PC-3 (cell line): ENCODE data around the gene SMPDL3A. TPM values are rescaled to one million over a fixed set of nuclear protein-coding genes. Genes with fewer than 3 reads are reported as not detected.

Source experiments
- ATAC-seq: fragments of 200-7000 bp; cut with Tn5 transposase; 2 replicates; pipeline ENCODE4 v1.9.1; 2020; ENCODE audit warnings: mild to moderate bottlenecking, moderate library complexity
- BruUV-seq: library from RNA; stranded (reverse); fragments of 400-500 nt; replicated peaks from 2 replicates; lab custom pipeline; 2021; lab: Mats Ljungman, UMichigan
- CTCF ChIA-PET: fragments of 300-600 bp; sonication (Branson Sonifier 250); formaldehyde crosslinking; loops from one replicate; lab custom pipeline; 2022; ENCODE audit warnings: antibody characterized with exemption; lab: Charles Lee
- POLR2A ChIA-PET: fragments of 300-600 bp; sonication (Branson Sonifier 250); formaldehyde crosslinking; loops from one replicate; lab custom pipeline; 2022; ENCODE audit warnings: antibody characterized with exemption; ENCODE audit not compliant: unreplicated experiment; lab: Charles Lee
- DNase-seq: peaks from one replicate; pipeline ENCODE4 v3.0.0-alpha.2; 2015
- H2AFZ ChIP-seq: fragments of 300-600 bp; sonication (generic); 2 replicates; pipeline ENCODE4 v1.6.0; 2016; ENCODE audit warnings: antibody characterized with exemption, low read length
- H3F3A ChIP-seq: fragments of 300-600 bp; sonication (generic); one replicate; pipeline ENCODE4 v1.6.0; 2017; ENCODE audit warnings: antibody characterized with exemption, low read length, control low read depth, mild to moderate bottlenecking; ENCODE audit not compliant: unreplicated experiment
- H3K27ac ChIP-seq: fragments of 300-600 bp; sonication (generic); 2 replicates; pipeline ENCODE4 v1.5.1; 2016; ENCODE audit warnings: mild to moderate bottlenecking, low read length
- H3K27me3 ChIP-seq: fragments of 300-600 bp; sonication (generic); 2 replicates; pipeline ENCODE4 v1.6.1; 2016; ENCODE audit warnings: low read length, mixed read lengths
- H3K36me3 ChIP-seq: fragments of 300-600 bp; sonication (generic); 2 replicates; pipeline ENCODE4 v1.6.1; 2016; ENCODE audit warnings: low read depth, mixed run types, low read length, mixed read lengths
- H3K4me1 ChIP-seq: fragments of 300-600 bp; sonication (generic); 2 replicates; pipeline ENCODE4 v1.5.1; 2016; ENCODE audit warnings: low read length; ENCODE audit not compliant: insufficient read depth
- H3K4me2 ChIP-seq: fragments of 300-600 bp; sonication (generic); 2 replicates; pipeline ENCODE4 v1.6.0; 2016; ENCODE audit warnings: low read length
- H3K4me3 ChIP-seq: fragments of 300-600 bp; sonication (generic); 2 replicates; pipeline ENCODE4 v1.5.1; 2016; ENCODE audit warnings: mild to moderate bottlenecking, low read length, mixed read lengths
- H3K79me2 ChIP-seq: fragments of 300-600 bp; sonication (generic); 2 replicates; pipeline ENCODE4 v1.6.1; 2017; ENCODE audit warnings: low read length, mixed read lengths
- H3K9ac ChIP-seq: fragments of 300-600 bp; sonication (generic); 2 replicates; pipeline ENCODE4 v1.6.0; 2016; ENCODE audit warnings: mild to moderate bottlenecking, low read length
- H3K9me2 ChIP-seq: fragments of 300-600 bp; sonication (generic); replicated peaks from 2 replicates; pipeline ENCODE4 v1.6.1; 2016; ENCODE audit warnings: mixed run types, low read length, mixed read lengths
- H3K9me3 ChIP-seq: fragments of 300-600 bp; sonication (generic); 2 replicates; pipeline ENCODE4 v1.6.1; 2016; ENCODE audit warnings: low read length, mixed read lengths
- H4K20me1 ChIP-seq: fragments of 300-600 bp; sonication (generic); 2 replicates; pipeline ENCODE4 v1.6.1; 2016; ENCODE audit warnings: low read length, mixed read lengths
- CTCF ChIP-seq: fragments of 300-600 bp; sonication (generic); conservative IDR thresholded peaks from 2 replicates; pipeline ENCODE4 v1.5.1; 2017; ENCODE audit warnings: antibody characterized with exemption, low read depth, mild to moderate bottlenecking, low read length
- EZH2 ChIP-seq: fragments of 300-600 bp; sonication (generic); IDR thresholded peaks from one replicate; pipeline ENCODE4 v1.6.1; 2017; ENCODE audit warnings: antibody characterized with exemption, mild to moderate bottlenecking, low read length; ENCODE audit not compliant: unreplicated experiment
- EZH2phosphoT487 ChIP-seq: fragments of 300-600 bp; sonication (generic); IDR thresholded peaks from 2 replicates; pipeline ENCODE4 v1.6.1; 2018; ENCODE audit warnings: mild to moderate bottlenecking, antibody characterized with exemption, low read length, borderline replicate concordance
- intact Hi-C: fragments of 100-400 bp; cut with micrococcal nuclease; formaldehyde crosslinking; loops from 2 replicates; pipeline ENCODE4 v1.9.0; 2023
- total RNA-seq: library from RNA; depleted of rRNA; stranded (reverse); fragments of >200 nt; gene quantifications from 2 replicates; pipeline ENCODE4 v1.2.3, GENCODE V29; 2014

The SMPDL3A gene
- total RNA-seq, 1 experiment from 2014 or later, result 4.6 TPM

- Histone ChIP-seq H3K9me2 (no peaks in the 10 kb centered on the region), H2AFZ (no peak overlapping the region), H3K79me2 (no peaks in the 10 kb centered on the region), H3K27me3 (no peaks in the 10 kb centered on the region), H3F3A (no peaks in the 10 kb centered on the region), H3K4me3 (no peak overlapping the region), H4K20me1 (no peaks in the 10 kb centered on the region), H3K4me2 (no peak overlapping the region), H3K9ac (no peak overlapping the region), H3K4me1 (peaks cover 9% of the 10 kb centered on the region), H3K9me3 (no peaks in the 10 kb centered on the region), H3K27ac (no peak overlapping the region), H3K36me3 (no peaks in the 10 kb centered on the region)
- intact Hi-C loops, result no loop called here
- CTCF ChIA-PET, result no interaction called here
- ATAC-seq (no peak), DNase-seq (no peak)
- BruUV-seq, result no TSS peak
- no peak for TF ChIP-seq CTCF
- no peak for TF ChIP-seq EZH2phosphoT487
- no peak for TF ChIP-seq EZH2
- POLR2A ChIA-PET, result no interaction called here
Measured at GRCh38 chr6:122804962-122805485, 16.0 kb downstream of the SMPDL3A start.

- Histone ChIP-seq H3K4me2 (no peak overlapping the region), H3K36me3 (no peaks in the 10 kb centered on the region), H3K27ac (no peak overlapping the region), H3K4me1 (no peaks in the 10 kb centered on the region; the same call in 1 of the 2 replicates), H3K9me3 (no peaks in the 10 kb centered on the region), H3F3A (no peaks in the 10 kb centered on the region), H3K27me3 (no peaks in the 10 kb centered on the region), H2AFZ (no peak overlapping the region), H3K4me3 (no peak overlapping the region), H3K9ac (no peak overlapping the region), H3K9me2 (no peaks in the 10 kb centered on the region), H3K79me2 (no peaks in the 10 kb centered on the region), H4K20me1 (no peaks in the 10 kb centered on the region)
- CTCF ChIA-PET, result no interaction called here
- intact Hi-C loops, result no loop called here
- POLR2A ChIA-PET, result no interaction called here
- no peak for TF ChIP-seq EZH2phosphoT487
- no peak for TF ChIP-seq CTCF
- no peak for TF ChIP-seq EZH2
- DNase-seq, result no peak
- ATAC-seq, result no peak
- no TSS peak for BruUV-seq
Measured at GRCh38 chr6:122806291-122806690, 17.2 kb downstream of the SMPDL3A start.

- Histone ChIP-seq H3K79me2 (no peaks in the 10 kb centered on the region), H3K4me2 (no peak overlapping the region), H3K36me3 (no peaks in the 10 kb centered on the region), H3K27me3 (no peaks in the 10 kb centered on the region), H3F3A (no peaks in the 10 kb centered on the region), H3K27ac (no peak overlapping the region), H3K9me2 (no peaks in the 10 kb centered on the region), H4K20me1 (no peaks in the 10 kb centered on the region), H3K9ac (no peak overlapping the region), H3K4me3 (no peak overlapping the region), H3K9me3 (no peaks in the 10 kb centered on the region), H2AFZ (no peak overlapping the region), H3K4me1 (no peaks in the 10 kb centered on the region)
- no TSS peak for BruUV-seq
- TF ChIP-seq EZH2phosphoT487 (no peak), EZH2 (no peak), CTCF (no peak)
- intact Hi-C loops, result no loop called here
- DNase-seq, result no peak
- ChIA-PET POLR2A (interaction anchor here (0.5 kb wide), 1 partner anchor 68 kb away, joined by 3 read pairs; no protein-coding TSS in a partner anchor), CTCF (no interaction called here)
- no peak for ATAC-seq
Measured at GRCh38 chr6:122808121-122808885, 19.2 kb downstream of the SMPDL3A start.
